NCI-H774 (cell line): ENCODE data around the gene EGFL7.

Experiments used
- DNase-seq: peaks from one replicate; lab custom pipeline; 2025; lab: John Stamatoyannopoulos, UW

EGFL7 gene

GRCh38 chr9:136718345-136719194 is 55.9 kb downstream of the EGFL7 start:
- DNase-seq = no peak

- no peak for DNase-seq
These were observed 56.6 kb downstream of the EGFL7 start for GRCh38 chr9:136719195-136719880.

- DNase-seq = no peak
These were observed 57.7 kb downstream of the EGFL7 start for GRCh38 chr9:136720251-136720897.

GRCh38 chr9:136720898-136721338 is 58.2 kb downstream of the EGFL7 start:
- DNase-seq = no peak

- DNase-seq = no peak
These were observed 58.8 kb downstream of the EGFL7 start for GRCh38 chr9:136721339-136722092.
